ENCODE data around the gene TRAPPC2L. TPM values are rescaled to one million over a fixed set of nuclear protein-coding genes. Genes with fewer than 3 reads are reported as not detected.

The TRAPPC2L gene
- total and polyA plus RNA-seq, 4 donors = 34.2 to 106 (median 48.5) TPM

DNA sequence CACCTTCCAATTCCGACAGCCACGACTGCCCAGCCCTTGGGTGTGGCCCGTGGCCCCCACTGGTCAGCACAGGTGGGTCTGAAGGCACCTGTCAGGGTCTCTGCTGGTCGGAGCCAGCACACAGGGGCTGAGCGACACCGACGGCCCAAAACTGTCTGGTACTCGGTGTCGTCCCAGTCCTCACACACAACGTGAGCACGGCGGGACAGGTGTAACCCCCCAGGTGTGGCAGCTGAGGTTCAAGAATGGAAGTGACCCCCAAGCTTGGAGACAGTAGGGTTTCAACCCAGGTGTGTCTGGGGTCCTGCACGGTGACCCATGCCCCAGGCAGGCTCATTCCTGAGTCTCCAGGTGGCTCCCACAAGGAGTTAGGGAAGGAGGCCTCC lies 1.2 kb upstream of the TRAPPC2L start:
- Histone ChIP-seq H3K27ac (ENCODE audit: low read depth in 1 of 2, low read length in 1 of 2) (no peak overlapping the region), H3K4me3 (no peak overlapping the region), H3K9me3 (ENCODE audit: control insufficient read depth in 4 of 4, insufficient read depth in 3 of 4, low read length in 3 of 4) (no peaks in the 10 kb centered on the region), H3K9ac (ENCODE audit: insufficient read depth in 1 of 2, low read length in 2 of 2) (no peak overlapping the region), H3K4me1 (ENCODE audit: control insufficient read depth in 5 of 5, insufficient read depth in 5 of 5, low read length in 5 of 5) (peaks cover 0 to 16% (median 7%) of the 10 kb centered on the region in 5 donors), H3K27me3 (ENCODE audit: control insufficient read depth in 3 of 3, insufficient read depth in 3 of 3, low read length in 2 of 3) (no peaks in the 10 kb centered on the region), H3K36me3 (ENCODE audit: control insufficient read depth in 4 of 4, insufficient read depth in 4 of 4, low read length in 4 of 4) (peaks cover 0 to 20% (median 18%) of the 10 kb centered on the region in 4 donors)
- 82 to 92% methylated on average over 13 of the region's 13 CpGs for WGBS, 2 donors
- DNase-seq (no peak), ATAC-seq (ENCODE audit: insufficient read depth, low FRiP score) (no peak)
- TF ChIP-seq, protein P1, sequence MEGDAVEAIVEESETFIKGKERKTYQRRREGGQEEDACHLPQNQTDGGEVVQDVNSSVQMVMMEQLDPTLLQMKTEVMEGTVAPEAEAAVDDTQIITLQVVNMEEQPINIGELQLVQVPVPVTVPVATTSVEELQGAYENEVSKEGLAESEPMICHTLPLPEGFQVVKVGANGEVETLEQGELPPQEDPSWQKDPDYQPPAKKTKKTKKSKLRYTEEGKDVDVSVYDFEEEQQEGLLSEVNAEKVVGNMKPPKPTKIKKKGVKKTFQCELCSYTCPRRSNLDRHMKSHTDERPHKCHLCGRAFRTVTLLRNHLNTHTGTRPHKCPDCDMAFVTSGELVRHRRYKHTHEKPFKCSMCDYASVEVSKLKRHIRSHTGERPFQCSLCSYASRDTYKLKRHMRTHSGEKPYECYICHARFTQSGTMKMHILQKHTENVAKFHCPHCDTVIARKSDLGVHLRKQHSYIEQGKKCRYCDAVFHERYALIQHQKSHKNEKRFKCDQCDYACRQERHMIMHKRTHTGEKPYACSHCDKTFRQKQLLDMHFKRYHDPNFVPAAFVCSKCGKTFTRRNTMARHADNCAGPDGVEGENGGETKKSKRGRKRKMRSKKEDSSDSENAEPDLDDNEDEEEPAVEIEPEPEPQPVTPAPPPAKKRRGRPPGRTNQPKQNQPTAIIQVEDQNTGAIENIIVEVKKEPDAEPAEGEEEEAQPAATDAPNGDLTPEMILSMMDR (IDR thresholded peaks at IDR 0.05; ENCODE audit: control extremely low read depth, extremely low read depth) = no peak

DNA sequence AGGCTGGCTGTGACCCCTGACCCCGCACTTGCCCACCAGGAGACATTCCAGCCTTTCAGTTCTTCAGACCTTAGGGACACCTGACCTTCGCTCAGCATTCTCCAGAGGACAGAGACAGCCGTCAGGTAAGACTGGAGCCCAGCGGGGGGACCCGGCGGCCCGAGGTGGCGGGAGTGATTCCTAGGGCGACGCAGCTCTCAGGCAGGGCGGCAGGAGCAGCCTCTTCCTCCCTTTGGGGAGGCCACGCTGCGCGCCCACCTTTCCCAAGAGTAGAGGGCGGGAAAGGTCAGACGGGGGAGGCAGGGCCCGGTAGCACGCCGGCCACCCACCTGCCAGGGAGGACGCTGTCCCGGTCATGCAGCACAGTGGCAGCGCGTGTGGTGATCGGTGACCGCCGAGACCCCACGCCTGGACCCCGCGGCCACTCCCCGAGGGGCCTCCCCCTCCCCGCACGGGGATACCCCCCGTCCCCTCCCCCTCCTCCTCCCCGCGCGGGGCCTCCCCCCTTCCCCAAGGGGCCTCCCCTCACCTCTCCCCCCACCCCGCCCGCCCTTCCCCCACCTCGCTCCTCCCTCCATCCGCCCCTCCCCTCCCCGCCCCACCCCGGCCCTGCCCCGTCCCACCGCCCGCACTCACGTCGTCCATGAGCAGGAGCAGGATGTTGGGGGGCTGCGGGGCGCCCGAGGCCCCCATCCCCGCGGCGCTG lies 652 bp upstream of the TRAPPC2L start:
- peaks cover 0 to 16% (median 7%) of the 10 kb centered on the region in 5 donors for H3K4me1 ChIP-seq (ENCODE audit: control insufficient read depth in 5 of 5, insufficient read depth in 5 of 5, low read length in 5 of 5)
- no peak overlapping the region for H3K9ac ChIP-seq (ENCODE audit: insufficient read depth in 1 of 2, low read length in 2 of 2)
- peak overlapping the region; percentile 52 for H3K4me3 ChIP-seq
- H3K27me3 ChIP-seq (ENCODE audit: control insufficient read depth in 3 of 3, insufficient read depth in 3 of 3, low read length in 2 of 3) = no peaks in the 10 kb centered on the region
- 13 to 20% methylated on average over 36 to 45 of the region's 53 CpGs for WGBS, 2 donors
- DNase-seq (no peak), ATAC-seq (ENCODE audit: insufficient read depth, low FRiP score) (peak; percentile 24)
- H3K27ac ChIP-seq (ENCODE audit: low read depth in 1 of 2, low read length in 1 of 2) = peak overlapping the region; percentile 58 to 79
- no peaks in the 10 kb centered on the region for H3K9me3 ChIP-seq (ENCODE audit: control insufficient read depth in 4 of 4, insufficient read depth in 3 of 4, low read length in 3 of 4)
- TF ChIP-seq, protein P1 (IDR thresholded peaks at IDR 0.05; ENCODE audit: control extremely low read depth, extremely low read depth) = no peak
- peaks cover 0 to 22% (median 19%) of the 10 kb centered on the region in 4 donors for H3K36me3 ChIP-seq (ENCODE audit: control insufficient read depth in 4 of 4, insufficient read depth in 4 of 4, low read length in 4 of 4)

DNA sequence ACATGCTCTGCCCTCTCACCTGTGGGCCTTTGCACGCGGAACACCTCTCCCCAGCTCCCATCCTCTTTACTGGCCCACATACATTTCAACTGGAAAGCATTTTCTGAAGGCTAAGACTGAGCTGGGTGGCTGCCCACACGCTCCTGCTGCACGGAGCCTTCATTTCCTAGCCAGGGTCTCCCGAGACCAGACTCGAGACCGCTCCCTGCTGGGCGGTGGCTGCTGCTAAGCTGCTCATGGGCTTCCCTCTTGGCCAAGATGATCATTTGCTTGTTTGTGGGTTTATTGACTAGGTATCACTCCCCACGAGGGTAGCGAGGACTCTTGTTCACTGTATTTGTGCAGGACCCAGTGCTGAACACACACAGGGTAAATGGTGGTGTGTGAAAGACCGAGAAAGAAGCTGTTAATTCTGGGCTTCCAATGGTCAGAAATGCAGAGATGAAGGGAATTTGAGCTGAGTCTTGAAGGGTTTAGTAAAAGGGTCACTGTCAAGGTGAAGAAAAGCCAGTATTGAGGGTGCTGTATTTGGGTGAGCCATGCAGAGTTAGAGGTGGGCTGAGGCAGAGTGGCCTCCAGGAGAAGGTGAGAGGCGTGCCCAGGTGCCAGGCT lies 907 bp downstream of the TRAPPC2L start:
- TF ChIP-seq, protein P1 (IDR thresholded peaks at IDR 0.05; ENCODE audit: control extremely low read depth, extremely low read depth) = peak; percentile 52
- Histone ChIP-seq H3K4me3 (peak overlapping the region; percentile 95), H3K9me3 (ENCODE audit: control insufficient read depth in 4 of 4, insufficient read depth in 3 of 4, low read length in 3 of 4) (no peaks in the 10 kb centered on the region), H3K27ac (ENCODE audit: low read depth in 1 of 2, low read length in 1 of 2) (peak overlapping the region in 1 of 2 donors; percentile 84), H3K4me1 (ENCODE audit: control insufficient read depth in 5 of 5, insufficient read depth in 5 of 5, low read length in 5 of 5) (peaks cover 0 to 16% (median 7%) of the 10 kb centered on the region in 5 donors), H3K27me3 (ENCODE audit: control insufficient read depth in 3 of 3, insufficient read depth in 3 of 3, low read length in 2 of 3) (no peaks in the 10 kb centered on the region), H3K36me3 (ENCODE audit: control insufficient read depth in 4 of 4, insufficient read depth in 4 of 4, low read length in 4 of 4) (peaks cover 0 to 30% (median 21%) of the 10 kb centered on the region in 4 donors), H3K9ac (ENCODE audit: insufficient read depth in 1 of 2, low read length in 2 of 2) (no peak overlapping the region)
- ATAC-seq (ENCODE audit: insufficient read depth, low FRiP score) (peak; percentile 32), DNase-seq (peak; percentile 79 to 85 (median 80))
- 15 to 16% methylated on average over 12 of the region's 12 CpGs for WGBS, 2 donors

Measured in lung (tissue), 12 donors.